Keratinocyte (primary cell): ENCODE results near the gene TMEM185A.
"Not testable (repeated sequence)": the region's sequence is repeated elsewhere in the genome, so short reads cannot be mapped to it uniquely, and the experiment has no call there.

Experiments
- CTCF ChIP-seq, 3 experiments: IDR thresholded peaks in 1 of 3; conservative IDR thresholded peaks in 1 of 3; optimal IDR thresholded peaks in 1 of 3; 2 replicates in 2 of 3; 3 replicates in 1 of 3; pipeline versions ENCODE3 to v1.5.1; 2011; ENCODE audit warnings: low read length in 3 of 3, mild to moderate bottlenecking in 3 of 3, moderate library complexity in 2 of 3, control low read depth in 1 of 3, inconsistent platforms in 1 of 3; ENCODE audit not compliant: insufficient read depth in 2 of 3; ENCODE audit errors: extremely low read depth in 1 of 3
- EZH2 ChIP-seq: IDR thresholded peaks from one replicate; pipeline ENCODE4 v1.6.1; 2012; ENCODE audit warnings: inconsistent platforms, mild to moderate bottlenecking, low read length, moderate library complexity

GRCh38 chrX:149549701-149550100 is 81.9 kb downstream of the TMEM185A start, which contains the start of gene HSFX3:
- not testable (repeated sequence) for TF ChIP-seq CTCF (optimal IDR thresholded peaks at IDR 0.05 in 1 of 3, IDR thresholded peaks at IDR 0.05 in 1 of 3, conservative IDR thresholded peaks at IDR 0.05 in 1 of 3; ENCODE audit: extremely low read depth in 1 of 3, insufficient read depth in 2 of 3, low read length in 3 of 3); EZH2
